BLaER1 treated with 17β-estradiol and CSF1 and Interleukin-3, amounts not matched to agents 10 nM and 100 nM (cell line): ENCODE measurements around the gene LRRC49.

Experiments
- H3K27ac ChIP-seq, 11 experiments: shearing (Covaris generic); formaldehyde crosslinking; 2 replicates each; pipeline ENCODE4 v1.8.1; 2022
- H3K27me3 ChIP-seq, 11 experiments: shearing (Covaris generic); formaldehyde crosslinking; 2 replicates each; pipeline ENCODE4 v1.8.1; 2022
- H3K36me3 ChIP-seq, 11 experiments: shearing (Covaris generic); formaldehyde crosslinking; 2 replicates each; pipeline ENCODE4 v1.8.1; 2022
- H3K4me1 ChIP-seq, 10 experiments: shearing (Covaris generic); formaldehyde crosslinking; 2 replicates each; pipeline ENCODE4 v1.8.1; 2022
- H3K4me2 ChIP-seq, 11 experiments: shearing (Covaris generic); formaldehyde crosslinking; 2 replicates each; pipeline ENCODE4 v1.8.1; 2022
- H3K4me3 ChIP-seq, 10 experiments: shearing (Covaris generic); formaldehyde crosslinking; 2 replicates each; pipeline ENCODE4 v1.8.1; 2022
- H3K9ac ChIP-seq, 11 experiments: shearing (Covaris generic); formaldehyde crosslinking; 2 replicates each; pipeline ENCODE4 v1.8.1; 2022
- H3K9me3 ChIP-seq, 11 experiments: shearing (Covaris generic); formaldehyde crosslinking; replicated peaks in 1 of 11; 2 replicates each; pipeline ENCODE4 v1.8.1; 2022
- H4K20me1 ChIP-seq, 11 experiments: shearing (Covaris generic); formaldehyde crosslinking; 2 replicates each; pipeline ENCODE4 v1.8.1; 2022
- Cebpa-rat ChIP-seq, 11 experiments: shearing (Covaris generic); IDR thresholded peaks; 2 replicates each; pipeline ENCODE4 v1.8.1; 2022

The LRRC49 gene, protein sequence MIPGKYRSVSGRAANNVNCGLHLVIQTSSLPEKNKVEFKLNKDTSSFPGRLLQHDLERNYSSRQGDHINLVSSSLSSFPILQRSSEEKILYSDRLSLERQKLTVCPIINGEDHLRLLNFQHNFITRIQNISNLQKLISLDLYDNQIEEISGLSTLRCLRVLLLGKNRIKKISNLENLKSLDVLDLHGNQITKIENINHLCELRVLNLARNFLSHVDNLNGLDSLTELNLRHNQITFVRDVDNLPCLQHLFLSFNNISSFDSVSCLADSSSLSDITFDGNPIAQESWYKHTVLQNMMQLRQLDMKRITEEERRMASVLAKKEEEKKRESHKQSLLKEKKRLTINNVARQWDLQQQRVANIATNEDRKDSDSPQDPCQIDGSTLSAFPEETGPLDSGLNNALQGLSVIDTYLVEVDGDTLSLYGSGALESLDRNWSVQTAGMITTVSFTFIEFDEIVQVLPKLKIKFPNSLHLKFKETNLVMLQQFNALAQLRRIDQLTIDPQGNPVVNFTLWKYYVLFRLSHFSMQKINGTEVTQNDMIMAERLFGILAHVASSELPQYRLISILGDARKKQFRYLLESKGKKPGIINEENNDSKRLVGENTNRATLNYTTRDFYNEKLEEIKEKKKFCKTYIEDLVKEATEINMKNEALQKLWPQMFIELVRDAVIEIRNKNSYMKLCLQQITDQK

DNA sequence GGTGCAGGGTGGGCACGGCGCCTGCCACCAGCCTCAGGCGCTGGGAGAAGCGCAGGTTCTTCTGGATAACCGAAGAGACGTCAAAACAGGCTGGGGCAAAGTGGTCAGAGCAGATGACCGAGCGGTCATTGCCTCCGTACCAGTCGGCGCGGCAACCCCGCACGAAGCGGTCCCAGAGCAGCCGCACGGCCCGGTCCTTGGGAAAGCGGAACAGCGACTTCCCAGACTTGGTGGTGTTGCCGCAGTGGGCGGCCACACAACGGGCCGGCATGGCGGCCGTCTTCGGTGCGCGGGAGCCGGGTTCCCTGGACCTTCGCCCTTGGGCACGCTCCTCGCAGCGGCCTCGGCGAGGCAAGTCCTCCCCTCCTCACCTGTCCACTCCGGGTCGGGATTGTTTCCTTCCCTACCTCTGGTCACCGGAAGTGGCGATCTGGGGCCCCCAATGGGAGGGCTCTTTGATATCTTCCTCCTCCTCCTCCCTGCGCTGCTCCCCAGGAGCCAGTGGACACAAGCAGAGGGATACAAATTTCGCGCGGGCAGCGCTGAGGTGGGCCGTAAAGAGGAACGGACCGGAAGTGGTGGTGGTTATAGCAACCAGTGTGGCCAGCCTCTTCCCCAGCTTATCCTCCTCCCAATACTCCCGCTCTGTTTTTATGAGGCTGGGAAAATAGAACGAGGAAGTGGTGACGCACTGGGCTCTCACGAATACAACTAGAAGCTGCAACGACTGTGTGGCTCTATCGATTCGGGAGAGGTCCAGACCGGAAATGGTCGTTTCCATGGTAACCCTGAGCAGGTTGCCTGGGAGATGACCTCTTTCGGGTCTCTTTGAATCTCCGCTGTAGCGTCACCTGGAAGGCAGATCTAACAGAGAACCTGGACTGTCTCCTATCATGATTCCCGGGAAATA, at the start of gene LRRC49, which contains the start of gene THAP10:
Gene LRRC49 (plus strand): TSS at position 825 of the 910 bp plus-strand sequence. CDS start 69 bp downstream, at position 894.
Gene THAP10 (minus strand): TSS at position 432 of the 910 bp plus-strand sequence. CDS start 161 bp downstream, at position 271.
- H3K27ac ChIP-seq = no peak within 1 kb of the TSS
- no peak within 1 kb of the TSS for H3K9ac ChIP-seq
- H3K27me3 ChIP-seq = no peaks in the 10 kb centered on the region
- no peaks in the 10 kb centered on the region for H3K36me3 ChIP-seq
- H3K9me3 ChIP-seq = peaks cover 0 to 14% (median 10%) of the 10 kb centered on the region in 11 experiments; a peak in 15 of 22 replicates
- H3K4me1 ChIP-seq = no peaks in the 10 kb centered on the region; a peak in 1 of 20 replicates
- TF ChIP-seq Cebpa-rat (IDR thresholded peaks at IDR 0.05) = no peak
- H3K4me2 ChIP-seq = no peak within 1 kb of the TSS
- no peak within 1 kb of the TSS for H3K4me3 ChIP-seq
- H4K20me1 ChIP-seq = no peaks in the 10 kb centered on the region

DNA sequence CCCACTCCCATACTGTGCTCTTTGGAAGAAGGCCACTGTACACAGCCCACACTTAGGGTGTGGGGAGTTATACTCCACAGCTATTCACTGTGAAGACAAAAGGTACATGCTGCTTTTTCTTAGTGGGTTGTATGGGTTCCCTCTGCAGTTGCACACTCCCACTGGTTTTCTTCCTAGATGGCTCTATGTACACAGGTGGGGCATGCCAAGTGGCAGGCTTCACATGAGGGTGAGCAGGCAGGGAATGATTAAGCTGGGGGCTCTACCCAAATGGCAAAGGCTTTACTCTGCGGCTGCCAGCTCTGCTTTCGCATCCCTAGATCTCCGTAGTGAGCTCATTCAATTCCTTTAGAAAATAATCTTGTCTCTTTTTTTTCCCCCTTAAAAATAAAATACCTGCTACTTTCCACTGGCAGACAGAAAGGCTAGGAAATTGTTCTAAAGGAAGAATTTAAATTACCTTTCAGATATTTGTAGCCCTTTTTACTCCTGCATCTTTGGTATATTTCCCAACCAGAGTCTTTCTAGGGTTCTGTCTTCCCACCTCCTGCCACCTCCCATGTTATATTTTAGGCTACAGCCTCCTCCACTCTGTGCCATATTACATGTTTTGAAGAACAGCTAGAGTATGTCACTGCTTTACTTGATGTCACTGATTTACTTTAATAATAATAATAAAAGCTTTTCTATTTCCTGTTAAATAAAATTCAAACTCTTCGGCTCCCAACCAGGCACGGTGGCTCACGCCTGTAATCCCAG, 46.8 kb upstream of the LRRC49 start:
- Histone ChIP-seq H3K36me3 (no peaks in the 10 kb centered on the region), H3K9ac (no peak overlapping the region), H3K9me3 (no peaks in the 10 kb centered on the region), H3K4me2 (no peak overlapping the region), H4K20me1 (no peaks in the 10 kb centered on the region), H3K4me3 (no peak overlapping the region), H3K4me1 (no peaks in the 10 kb centered on the region), H3K27me3 (no peaks in the 10 kb centered on the region), H3K27ac (no peak overlapping the region)
- TF ChIP-seq Cebpa-rat (IDR thresholded peaks at IDR 0.05) = no peak

DNA sequence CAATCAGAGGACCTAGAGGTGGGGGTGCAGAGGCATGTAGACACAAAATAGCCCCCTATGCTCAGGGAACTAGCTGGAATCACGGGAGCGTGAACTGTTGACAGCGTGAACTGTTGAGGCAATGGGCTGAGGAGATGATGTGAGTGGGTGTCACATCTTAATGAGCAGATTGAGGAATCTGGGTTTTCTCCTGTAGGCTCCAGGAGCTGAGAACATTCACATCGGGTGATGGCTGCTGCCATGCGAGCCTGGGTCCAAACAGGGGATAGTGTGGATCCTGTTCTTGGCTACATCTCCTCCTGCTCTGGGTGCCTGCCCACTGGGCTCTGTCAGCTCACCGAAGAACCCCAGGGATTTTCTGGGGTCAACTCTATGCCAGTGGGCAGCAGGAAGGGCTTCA, 40.7 kb upstream of the LRRC49 start:
- Histone ChIP-seq H3K27ac (no peak overlapping the region), H3K36me3 (no peaks in the 10 kb centered on the region), H3K9ac (no peak overlapping the region), H3K9me3 (no peaks in the 10 kb centered on the region), H3K27me3 (peaks cover 0 to 25% (median 0%) of the 10 kb centered on the region in 11 experiments; a peak in 7 of 22 replicates), H3K4me3 (no peak overlapping the region), H3K4me1 (peaks cover 0 to 41% (median 31%) of the 10 kb centered on the region in 10 experiments; a peak in 18 of 20 replicates), H4K20me1 (peaks cover 0 to 5% (median 0%) of the 10 kb centered on the region in 11 experiments; a peak in 1 of 22 replicates), H3K4me2 (no peak overlapping the region)
- TF ChIP-seq Cebpa-rat (IDR thresholded peaks at IDR 0.05) = no peak

DNA sequence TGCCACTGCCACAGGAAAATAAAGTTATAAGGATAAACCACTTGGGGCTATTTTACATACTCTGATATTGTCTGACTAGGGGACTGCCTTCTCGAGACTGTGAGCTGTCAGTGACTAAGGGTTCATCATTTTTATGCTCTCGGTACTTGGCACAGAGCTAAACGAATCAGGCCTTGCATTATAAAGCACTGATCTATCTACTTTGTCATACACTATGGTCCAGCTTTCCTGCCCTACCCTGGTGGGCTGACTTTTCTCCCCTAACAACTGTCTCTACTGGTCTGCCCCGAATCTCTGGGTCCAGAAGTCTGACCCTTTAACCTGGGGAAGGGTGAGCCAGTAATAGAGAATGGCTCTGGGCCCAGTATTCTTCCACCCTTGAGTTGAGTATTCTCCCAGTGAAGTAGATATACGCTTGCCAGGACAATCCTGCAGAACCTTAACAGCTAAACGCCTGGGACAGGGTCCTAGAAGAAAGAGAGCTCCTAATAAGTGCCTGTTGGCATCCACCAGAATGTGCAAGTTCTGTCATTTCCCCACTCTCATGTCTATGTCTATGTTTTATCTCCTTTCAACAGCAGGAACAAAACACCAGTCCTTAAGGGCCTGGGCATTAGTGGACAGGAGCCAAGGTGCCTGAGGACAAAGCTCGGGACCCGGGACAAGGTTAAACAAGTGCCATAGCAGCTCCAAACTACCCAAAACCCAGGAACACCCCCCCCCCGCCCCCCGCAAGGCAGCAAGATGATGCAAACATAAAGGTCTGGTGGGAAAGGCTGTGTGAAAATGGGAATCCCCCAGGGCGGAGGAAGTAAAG, 39.9 kb upstream of the LRRC49 start:
- Histone ChIP-seq H3K4me2 (peak overlapping the region in 10 of 11 experiments; percentile 86 to 98 (median 96); a peak in 21 of 22 replicates), H3K27ac (no peak overlapping the region), H3K9me3 (no peaks in the 10 kb centered on the region), H3K36me3 (no peaks in the 10 kb centered on the region), H3K9ac (peak overlapping the region in 4 of 11 experiments; percentile 83 to 91 (median 88); a peak in 7 of 22 replicates), H3K4me1 (peaks cover 0 to 42% (median 31%) of the 10 kb centered on the region in 10 experiments; a peak in 18 of 20 replicates), H4K20me1 (peaks cover 0 to 5% (median 0%) of the 10 kb centered on the region in 11 experiments; a peak in 1 of 22 replicates), H3K4me3 (peak overlapping the region in 8 of 10 experiments; percentile 76 to 90 (median 82); a peak in 16 of 20 replicates), H3K27me3 (peaks cover 0 to 25% (median 0%) of the 10 kb centered on the region in 11 experiments; a peak in 7 of 22 replicates)
- no peak for TF ChIP-seq Cebpa-rat (IDR thresholded peaks at IDR 0.05)

DNA sequence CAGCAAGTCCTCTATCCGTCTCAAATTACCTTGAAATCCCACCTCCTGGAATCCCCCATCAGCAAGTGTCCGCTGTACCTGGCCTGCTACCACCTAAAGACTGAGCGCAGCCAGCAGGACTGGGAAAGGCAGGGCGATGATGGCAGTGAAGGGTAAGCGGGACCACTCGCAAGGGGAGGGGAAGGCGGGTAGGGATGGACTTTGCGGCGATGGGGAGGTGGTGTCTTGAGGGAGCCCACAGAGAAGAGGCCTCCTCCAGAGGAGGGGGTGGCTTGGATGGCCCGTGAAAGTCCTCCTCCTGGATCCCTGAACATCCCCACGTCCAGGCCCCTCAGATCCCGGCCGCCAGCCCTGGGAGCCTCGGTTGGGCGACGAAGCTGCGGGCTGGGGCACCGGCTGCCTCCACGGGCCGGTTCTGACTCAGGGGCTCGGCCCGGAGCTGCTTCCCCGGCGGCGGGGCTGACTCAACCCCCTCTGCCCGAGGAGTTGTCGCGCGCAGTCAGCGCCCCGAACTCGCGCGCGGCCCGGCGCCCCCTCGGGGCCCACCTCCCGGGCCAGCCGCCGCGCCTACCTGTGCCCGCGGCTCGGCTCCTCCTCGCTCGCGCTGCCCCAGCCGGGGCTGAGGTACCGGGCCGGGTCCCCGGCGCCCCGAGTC, 39.2 kb upstream of the LRRC49 start:
- H3K4me1 ChIP-seq = peaks cover 0 to 42% (median 31%) of the 10 kb centered on the region in 10 experiments; a peak in 18 of 20 replicates
- no peak for TF ChIP-seq Cebpa-rat (IDR thresholded peaks at IDR 0.05)
- peak overlapping the region; percentile 74 to 90 (median 78) for H3K4me3 ChIP-seq
- peaks cover 0 to 5% (median 0%) of the 10 kb centered on the region in 11 experiments; a peak in 1 of 22 replicates for H4K20me1 ChIP-seq
- peak overlapping the region in 10 of 11 experiments; percentile 58 to 81 (median 70); a peak in 21 of 22 replicates for H3K27ac ChIP-seq
- peak overlapping the region; percentile 86 to 98 (median 96) for H3K4me2 ChIP-seq
- no peaks in the 10 kb centered on the region for H3K36me3 ChIP-seq
- H3K27me3 ChIP-seq = peaks cover 0 to 25% (median 0%) of the 10 kb centered on the region in 11 experiments; a peak in 7 of 22 replicates
- no peaks in the 10 kb centered on the region for H3K9me3 ChIP-seq
- H3K9ac ChIP-seq = peak overlapping the region; percentile 73 to 91 (median 83)

DNA sequence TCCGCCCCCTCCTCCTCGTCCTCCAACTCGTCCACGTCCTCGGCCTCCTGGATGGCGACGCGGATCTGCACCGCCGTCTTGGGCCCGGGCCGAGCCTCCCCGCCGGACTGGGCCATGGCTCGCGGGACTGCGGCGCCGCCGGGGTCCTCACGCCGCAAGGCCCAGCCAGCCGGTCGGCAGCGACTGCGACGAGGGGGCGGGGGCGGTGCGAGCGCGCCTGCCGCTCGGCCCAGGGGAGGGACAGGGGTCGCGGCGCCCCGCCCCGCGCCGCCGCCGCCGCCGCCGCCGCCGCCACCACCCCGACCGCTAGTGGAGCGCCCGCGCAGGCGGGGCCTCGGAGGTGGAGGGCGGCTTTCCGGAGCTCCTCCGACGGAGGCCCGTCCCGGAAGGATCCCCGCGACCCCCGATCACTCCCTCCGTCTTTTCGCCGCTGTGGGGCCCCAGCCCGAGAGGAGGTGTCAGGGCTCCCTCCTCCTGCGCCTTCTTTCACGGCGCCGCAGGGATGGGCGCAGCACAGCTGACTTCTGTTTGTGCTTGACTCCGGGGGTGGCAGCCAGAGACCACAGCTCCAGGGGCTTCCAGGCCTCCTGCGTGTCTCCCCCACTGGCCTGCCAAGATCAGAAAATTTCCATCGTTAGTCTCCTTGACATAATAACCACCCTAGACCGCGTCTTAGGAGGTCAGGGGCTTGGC, 38.5 kb upstream of the LRRC49 start, which contains the start of gene LARP6:
Gene LARP6 (minus strand): TSS at position 185 of the 693 bp plus-strand sequence. CDS start 69 bp downstream, at position 116.
- peak within 1 kb of the TSS; percentile 86 to 98 (median 96) for H3K4me2 ChIP-seq
- peaks cover 0 to 42% (median 31%) of the 10 kb centered on the region in 10 experiments; a peak in 18 of 20 replicates for H3K4me1 ChIP-seq
- H3K36me3 ChIP-seq = no peaks in the 10 kb centered on the region
- peaks cover 0 to 5% (median 0%) of the 10 kb centered on the region in 11 experiments; a peak in 1 of 22 replicates for H4K20me1 ChIP-seq
- H3K9me3 ChIP-seq = no peaks in the 10 kb centered on the region
- peaks cover 0 to 25% (median 0%) of the 10 kb centered on the region in 11 experiments; a peak in 7 of 22 replicates for H3K27me3 ChIP-seq
- TF ChIP-seq Cebpa-rat (IDR thresholded peaks at IDR 0.05) = no peak
- H3K27ac ChIP-seq = peak within 1 kb of the TSS in 10 of 11 experiments; percentile 58 to 81 (median 70); a peak in 21 of 22 replicates
- H3K4me3 ChIP-seq = peak within 1 kb of the TSS; percentile 74 to 90 (median 78)
- peak within 1 kb of the TSS; percentile 73 to 91 (median 83) for H3K9ac ChIP-seq
